Endometrial microvascular endothelial cells (primary cell): ENCODE measurements around the gene RNF150. TPM values are rescaled to one million over a fixed set of nuclear protein-coding genes. Genes with fewer than 3 reads are reported as not detected.
"Not testable (repeated sequence)": the region's sequence is repeated elsewhere in the genome, so short reads cannot be mapped to it uniquely, and the experiment has no call there.

Experiments
- in situ Hi-C: cut with HindIII; loops from 2 replicates; pipeline ENCODE4 v1.10.0; 2017; ENCODE audit warnings: low sequenced_read_pairs, low pct_unique_long_range_greater_than_20kb; ENCODE audit errors: inconsistent ontology term
- total RNA-seq: library from RNA; depleted of rRNA; stranded (reverse); fragments of >200 nt; gene quantifications from one replicate; pipeline ENCODE4 v1.2.3, GENCODE V29; 2015; ENCODE audit errors: inconsistent ontology term

Gene RNF150
- total RNA-seq, 1 donor from 2014 or later: 0.09 TPM

- in situ Hi-C loops: no loop called here
Observed at GRCh38 chr4:141081921-141082395, 51.3 kb downstream of the RNF150 start.

GRCh38 chr4:141080668-141081067 lies 52.6 kb downstream of the RNF150 start:
- in situ Hi-C loops: no loop called here

- in situ Hi-C loops: no loop called here
Observed at GRCh38 chr4:141079393-141079930, 53.8 kb downstream of the RNF150 start.

GRCh38 chr4:141078871-141079270 lies 54.4 kb downstream of the RNF150 start:
- in situ Hi-C loops: no loop called here

GRCh38 chr4:141077611-141078225 lies 55.6 kb downstream of the RNF150 start:
- in situ Hi-C loops: no loop called here

- in situ Hi-C loops: no loop called here
Observed at GRCh38 chr4:141075553-141075952, 57.7 kb downstream of the RNF150 start.

GRCh38 chr4:141074098-141074878 lies 59.0 kb downstream of the RNF150 start:
- in situ Hi-C loops: no loop called here

- in situ Hi-C loops: no loop called here
Observed at GRCh38 chr4:141066690-141067089, 66.6 kb downstream of the RNF150 start.

- in situ Hi-C loops: no loop called here
Observed at GRCh38 chr4:141065872-141066271, 67.4 kb downstream of the RNF150 start.

- in situ Hi-C loops: no loop called here
Observed at GRCh38 chr4:141062651-141063050, 70.6 kb downstream of the RNF150 start.

- in situ Hi-C loops: no loop called here
Observed at GRCh38 chr4:141058591-141059512, 74.4 kb downstream of the RNF150 start.

- in situ Hi-C loops: no loop called here
Observed at GRCh38 chr4:141057582-141057981, 75.7 kb downstream of the RNF150 start.

GRCh38 chr4:141056473-141056872 lies 76.8 kb downstream of the RNF150 start:
- in situ Hi-C loops: no loop called here

GRCh38 chr4:141054446-141054845 lies 78.8 kb downstream of the RNF150 start:
- in situ Hi-C loops: no loop called here

GRCh38 chr4:141050999-141051398 lies 82.3 kb downstream of the RNF150 start:
- in situ Hi-C loops: not testable (repeated sequence)

GRCh38 chr4:141047228-141047884 lies 85.9 kb downstream of the RNF150 start:
- in situ Hi-C loops: no loop called here

- in situ Hi-C loops: no loop called here
Observed at GRCh38 chr4:141046255-141046654, 87.0 kb downstream of the RNF150 start.

GRCh38 chr4:141045848-141046247 lies 87.4 kb downstream of the RNF150 start:
- in situ Hi-C loops: no loop called here
